Activated CD8-positive, alpha-beta T cell treated with anti-CD3 and anti-CD28 coated beads for 36 hours (primary cell): ENCODE results near the gene CANT1. TPM values are rescaled to one million over a fixed set of nuclear protein-coding genes. Genes with fewer than 3 reads are reported as not detected.

Experiments
- ATAC-seq: fragments of 200-7000 bp; cut with Tn5 transposase; one replicate; pipeline ENCODE4 v1.10.0; 2021; ENCODE audit warnings: mild to moderate bottlenecking, moderate library complexity
- CTCF ChIA-PET: fragments of 350-600 bp; sonication (Branson Sonifier 250); formaldehyde crosslinking; loops from one replicate; lab custom pipeline; 2021; ENCODE audit warnings: antibody characterized with exemption; lab: Charles Lee
- POLR2A ChIA-PET: fragments of 350-600 bp; sonication (Branson Sonifier 250); formaldehyde crosslinking; loops from one replicate; lab custom pipeline; 2021; ENCODE audit warnings: antibody characterized with exemption; lab: Charles Lee
- DNase-seq: peaks from one replicate; pipeline ENCODE4 v3.0.0-alpha.2; 2020
- H3K27ac Mint-ChIP-seq: one replicate; pipeline ENCODE4 v1.8.0; 2021; ENCODE audit warnings: mild to moderate bottlenecking, mixed read lengths
- H3K27me3 Mint-ChIP-seq: one replicate; pipeline ENCODE4 v1.8.0; 2021; ENCODE audit warnings: mixed read lengths
- H3K36me3 Mint-ChIP-seq: one replicate; pipeline ENCODE4 v1.8.0; 2021; ENCODE audit warnings: low read depth, mixed read lengths
- H3K4me1 Mint-ChIP-seq: one replicate; pipeline ENCODE4 v1.8.0; 2021; ENCODE audit warnings: low read depth, mixed read lengths
- H3K4me3 Mint-ChIP-seq: one replicate; pipeline ENCODE4 v1.8.0; 2021; ENCODE audit warnings: mild to moderate bottlenecking, moderate library complexity, mixed read lengths
- H3K9me3 Mint-ChIP-seq: one replicate; pipeline ENCODE4 v1.8.0; 2021; ENCODE audit warnings: mixed read lengths
- CTCF ChIP-seq: fragments of 200-600 bp; IDR thresholded peaks from one replicate; pipeline ENCODE4 v1.8.0; 2022; ENCODE audit warnings: antibody characterized with exemption, mild to moderate bottlenecking
- intact Hi-C: fragments of 100-400 bp; cut with micrococcal nuclease; formaldehyde crosslinking; loops from one replicate; pipeline ENCODE4 v1.10.0; 2022
- total RNA-seq, 2 experiments: library from RNA; stranded (reverse); gene quantifications; one replicate each; pipeline ENCODE4 v1.2.3, GENCODE V29; 2021

The CANT1 gene
- total RNA-seq, 2 experiments from 2014 or later = 41.4 to 48.2 TPM

- no peaks in the 10 kb centered on the region for H3K9me3 Mint-ChIP-seq
- no peak for ATAC-seq
- no peak for TF ChIP-seq CTCF
- intact Hi-C loops = no loop called here
- no peaks in the 10 kb centered on the region for H3K36me3 Mint-ChIP-seq
- no peak overlapping the region for H3K27ac Mint-ChIP-seq
- no peak overlapping the region for H3K4me3 Mint-ChIP-seq
- peaks cover 19% of the 10 kb centered on the region for H3K27me3 Mint-ChIP-seq
- POLR2A ChIA-PET = no interaction called here
- DNase-seq = no peak
- CTCF ChIA-PET = interaction anchor here (1.1 to 3.0 kb wide), 2 partner anchors 14 to 17 kb away, joined by 4 to 9 read pairs; no protein-coding TSS in a partner anchor
- H3K4me1 Mint-ChIP-seq = peaks cover 6% of the 10 kb centered on the region
These were observed 19.1 kb upstream of the CANT1 start for GRCh38 chr17:79028496-79029326.

GRCh38 chr17:79027925-79028491, 18.4 kb upstream of the CANT1 start:
- no peak for TF ChIP-seq CTCF
- Mint-ChIP-seq H3K36me3 (no peaks in the 10 kb centered on the region), H3K4me3 (no peak overlapping the region), H3K27me3 (peaks cover 19% of the 10 kb centered on the region), H3K27ac (no peak overlapping the region), H3K9me3 (no peaks in the 10 kb centered on the region), H3K4me1 (peaks cover 6% of the 10 kb centered on the region)
- ChIA-PET CTCF (interaction anchor here (3.0 kb wide), 1 partner anchor 18 kb away, joined by 9 read pairs; no protein-coding TSS in a partner anchor), POLR2A (no interaction called here)
- DNase-seq (no peak), ATAC-seq (no peak)
- intact Hi-C loops = no loop called here

GRCh38 chr17:79027274-79027924, 17.8 kb upstream of the CANT1 start:
- no peak for TF ChIP-seq CTCF
- H3K27me3 Mint-ChIP-seq = peaks cover 17% of the 10 kb centered on the region
- intact Hi-C loops = no loop called here
- no peak overlapping the region for H3K4me3 Mint-ChIP-seq
- peaks cover 6% of the 10 kb centered on the region for H3K4me1 Mint-ChIP-seq
- H3K36me3 Mint-ChIP-seq = no peaks in the 10 kb centered on the region
- ChIA-PET POLR2A (no interaction called here), CTCF (interaction anchor here (2.9 kb wide), 1 partner anchor 18 kb away, joined by 12 read pairs; no protein-coding TSS in a partner anchor)
- DNase-seq = no peak
- no peaks in the 10 kb centered on the region for H3K9me3 Mint-ChIP-seq
- H3K27ac Mint-ChIP-seq = no peak overlapping the region
- no peak for ATAC-seq

- ATAC-seq = no peak
- peaks cover 12% of the 10 kb centered on the region for H3K27me3 Mint-ChIP-seq
These were observed 17.1 kb upstream of the CANT1 start for GRCh38 chr17:79026376-79027273.

More at GRCh38 chr17:79026376-79027273, 17.1 kb upstream of the CANT1 start:
- H3K4me3 Mint-ChIP-seq = no peak overlapping the region
- H3K27ac Mint-ChIP-seq = no peak overlapping the region
- no peak for DNase-seq
- CTCF ChIA-PET = interaction anchor here (1.2 to 2.9 kb wide), 2 partner anchors 16 to 19 kb away, joined by 4 to 12 read pairs; no protein-coding TSS in a partner anchor
- no peaks in the 10 kb centered on the region for H3K36me3 Mint-ChIP-seq
- H3K9me3 Mint-ChIP-seq = no peaks in the 10 kb centered on the region
- intact Hi-C loops = no loop called here
- POLR2A ChIA-PET = no interaction called here
- no peak for TF ChIP-seq CTCF
- peaks cover 6% of the 10 kb centered on the region for H3K4me1 Mint-ChIP-seq
